ENCODE results near the gene SMCO4. TPM values are rescaled to one million over a fixed set of nuclear protein-coding genes. Genes with fewer than 3 reads are reported as not detected.

Gene SMCO4
- total RNA-seq, 1 donor from 2014 or later: 73.5 TPM

GRCh38 chr11:93573184-93573583, 30.0 kb upstream of the SMCO4 start:
- DNase-seq: no peak
- TF ChIP-seq CTCF (IDR thresholded peaks at IDR 0.05): no peak
- H3K27ac ChIP-seq: no peak overlapping the region
- H3K4me3 ChIP-seq: no peak overlapping the region
- H3K36me3 ChIP-seq: no peaks in the 10 kb centered on the region
- H3K9me3 ChIP-seq: no peaks in the 10 kb centered on the region
- no peak for ATAC-seq
- peaks cover 5% of the 10 kb centered on the region for H3K4me1 ChIP-seq
- intact Hi-C loops (cut with DNase I): no loop called here
- H3K27me3 ChIP-seq (ENCODE audit: low read depth): no peaks in the 10 kb centered on the region

GRCh38 chr11:93572621-93573020, 29.4 kb upstream of the SMCO4 start:
- no peak for TF ChIP-seq CTCF (IDR thresholded peaks at IDR 0.05)
- H3K4me1 ChIP-seq: peaks cover 11% of the 10 kb centered on the region

GRCh38 chr11:93572171-93572570, 29.0 kb upstream of the SMCO4 start:
- Histone ChIP-seq H3K4me1 (peaks cover 15% of the 10 kb centered on the region), H3K27ac (no peak overlapping the region), H3K36me3 (no peaks in the 10 kb centered on the region), H3K27me3 (ENCODE audit: low read depth) (no peaks in the 10 kb centered on the region), H3K9me3 (no peaks in the 10 kb centered on the region), H3K4me3 (no peak overlapping the region)
- ATAC-seq (no peak), DNase-seq (no peak)
- intact Hi-C loops (cut with DNase I): no loop called here
- no peak for TF ChIP-seq CTCF (IDR thresholded peaks at IDR 0.05)

More at GRCh38 chr11:93572621-93573020, 29.4 kb upstream of the SMCO4 start:
- Histone ChIP-seq H3K9me3 (no peaks in the 10 kb centered on the region), H3K36me3 (no peaks in the 10 kb centered on the region), H3K27ac (no peak overlapping the region), H3K4me3 (no peak overlapping the region), H3K27me3 (ENCODE audit: low read depth) (no peaks in the 10 kb centered on the region)
- DNase-seq: no peak
- intact Hi-C loops (cut with DNase I): no loop called here
- ATAC-seq: no peak

- peaks cover 16% of the 10 kb centered on the region for H3K4me1 ChIP-seq
- H3K36me3 ChIP-seq: no peaks in the 10 kb centered on the region
- no peak for TF ChIP-seq CTCF (IDR thresholded peaks at IDR 0.05)
- no peaks in the 10 kb centered on the region for H3K27me3 ChIP-seq (ENCODE audit: low read depth)
- H3K4me3 ChIP-seq: no peak overlapping the region
- no peaks in the 10 kb centered on the region for H3K9me3 ChIP-seq
- H3K27ac ChIP-seq: no peak overlapping the region
- DNase-seq: no peak
- ATAC-seq: no peak
- intact Hi-C loops (cut with DNase I): no loop called here
These were observed 28.4 kb upstream of the SMCO4 start for GRCh38 chr11:93571612-93572011.

- no peak overlapping the region for H3K4me3 ChIP-seq
- peak; percentile 45 to 88 for ATAC-seq
- H3K27ac ChIP-seq: no peak overlapping the region
- no peaks in the 10 kb centered on the region for H3K36me3 ChIP-seq
- H3K9me3 ChIP-seq: no peaks in the 10 kb centered on the region
- no peak for TF ChIP-seq CTCF (IDR thresholded peaks at IDR 0.05)
- H3K27me3 ChIP-seq (ENCODE audit: low read depth): no peaks in the 10 kb centered on the region
- DNase-seq: no peak
- peaks cover 16% of the 10 kb centered on the region for H3K4me1 ChIP-seq
- intact Hi-C loops (cut with DNase I): no loop called here
These were observed 27.7 kb upstream of the SMCO4 start for GRCh38 chr11:93570759-93571413.

Measured in lower lobe of right lung (tissue), 2 donors.